ENCODE data around the gene RUBCN. TPM values are rescaled to one million over a fixed set of nuclear protein-coding genes. Genes with fewer than 3 reads are reported as not detected.
"Not testable (repeated sequence)": the region's sequence is repeated elsewhere in the genome, so short reads cannot be mapped to it uniquely, and the experiment has no call there.

Gene RUBCN
- total RNA-seq, 1 experiment from 2014 or later: 87.0 TPM

GRCh38 chr3:197647649-197648048 is 89.1 kb downstream of the RUBCN start:
- not testable (repeated sequence) for H3K27ac ChIP-seq (ENCODE audit: low read length); H3K27me3 ChIP-seq (ENCODE audit: low read length); DNase-seq; H3K4me3 ChIP-seq (ENCODE audit: low read length); H3K4me1 ChIP-seq (ENCODE audit: low read length); H2AFZ ChIP-seq (ENCODE audit: low read length); H3K79me2 ChIP-seq (ENCODE audit: low read length); H3K9me3 ChIP-seq (ENCODE audit: low read length); H4K20me1 ChIP-seq (ENCODE audit: insufficient read depth, low read depth, low read length); H3K9me2 ChIP-seq (replicated peaks; ENCODE audit: insufficient read depth, low read length); H3K36me3 ChIP-seq (ENCODE audit: insufficient read depth, low read length); H3K4me2 ChIP-seq (ENCODE audit: low read depth, low read length, poor library complexity, severe bottlenecking); H3K9ac ChIP-seq (ENCODE audit: low read length)

GRCh38 chr3:197647191-197647590 is 89.5 kb downstream of the RUBCN start:
- not testable (repeated sequence) for H3K79me2 ChIP-seq (ENCODE audit: low read length); H3K36me3 ChIP-seq (ENCODE audit: insufficient read depth, low read length); H2AFZ ChIP-seq (ENCODE audit: low read length); H3K9ac ChIP-seq (ENCODE audit: low read length); H3K27me3 ChIP-seq (ENCODE audit: low read length); H3K4me3 ChIP-seq (ENCODE audit: low read length); H3K9me3 ChIP-seq (ENCODE audit: low read length); H4K20me1 ChIP-seq (ENCODE audit: insufficient read depth, low read depth, low read length); H3K27ac ChIP-seq (ENCODE audit: low read length); H3K9me2 ChIP-seq (replicated peaks; ENCODE audit: insufficient read depth, low read length); H3K4me2 ChIP-seq (ENCODE audit: low read depth, low read length, poor library complexity, severe bottlenecking); H3K4me1 ChIP-seq (ENCODE audit: low read length); DNase-seq

GRCh38 chr3:197646294-197646693 is 90.4 kb downstream of the RUBCN start:
- H3K9me2 ChIP-seq (replicated peaks; ENCODE audit: insufficient read depth, low read length); H3K4me2 ChIP-seq (ENCODE audit: low read depth, low read length, poor library complexity, severe bottlenecking); H3K27me3 ChIP-seq (ENCODE audit: low read length); H3K9ac ChIP-seq (ENCODE audit: low read length); H3K4me1 ChIP-seq (ENCODE audit: low read length); H3K36me3 ChIP-seq (ENCODE audit: insufficient read depth, low read length); H3K9me3 ChIP-seq (ENCODE audit: low read length); H3K79me2 ChIP-seq (ENCODE audit: low read length); H2AFZ ChIP-seq (ENCODE audit: low read length); DNase-seq; H3K27ac ChIP-seq (ENCODE audit: low read length); H4K20me1 ChIP-seq (ENCODE audit: insufficient read depth, low read depth, low read length); H3K4me3 ChIP-seq (ENCODE audit: low read length): not testable (repeated sequence)

DNA sequence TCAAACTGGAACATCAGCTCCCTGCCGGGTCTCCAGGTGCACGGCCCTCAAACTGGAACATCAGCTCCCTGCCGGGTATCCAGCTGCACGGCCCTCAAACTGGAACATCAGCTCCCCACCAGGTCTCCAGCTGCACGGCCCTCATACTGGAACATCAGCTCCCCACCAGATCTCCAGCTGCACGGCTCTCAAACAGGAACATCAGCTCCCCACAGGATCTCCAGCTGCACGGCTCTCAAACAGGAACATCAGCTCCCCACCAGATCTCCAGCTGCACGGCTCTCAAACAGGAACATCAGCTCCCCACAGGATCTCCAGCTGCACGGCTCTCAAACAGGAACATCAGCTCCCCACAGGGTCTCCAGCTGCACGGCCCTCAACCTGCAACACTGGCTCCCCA is 99.1 kb downstream of the RUBCN start:
- H3K27me3 ChIP-seq (ENCODE audit: low read length); H3K4me3 ChIP-seq (ENCODE audit: low read length): not testable (repeated sequence)

GRCh38 chr3:197631989-197632388 is 104.7 kb downstream of the RUBCN start:
- not testable (repeated sequence) for H3K9me2 ChIP-seq (replicated peaks; ENCODE audit: insufficient read depth, low read length); H3K4me2 ChIP-seq (ENCODE audit: low read depth, low read length, poor library complexity, severe bottlenecking); H2AFZ ChIP-seq (ENCODE audit: low read length); H3K9me3 ChIP-seq (ENCODE audit: low read length); H3K4me3 ChIP-seq (ENCODE audit: low read length); H4K20me1 ChIP-seq (ENCODE audit: insufficient read depth, low read depth, low read length); H3K4me1 ChIP-seq (ENCODE audit: low read length); H3K9ac ChIP-seq (ENCODE audit: low read length); H3K27me3 ChIP-seq (ENCODE audit: low read length); H3K79me2 ChIP-seq (ENCODE audit: low read length); H3K36me3 ChIP-seq (ENCODE audit: insufficient read depth, low read length); H3K27ac ChIP-seq (ENCODE audit: low read length)
- peak; percentile 41 for DNase-seq

More for the DNA sequence above, 99.1 kb downstream of the RUBCN start:
- not testable (repeated sequence) for H2AFZ ChIP-seq (ENCODE audit: low read length); H3K9me3 ChIP-seq (ENCODE audit: low read length); H3K79me2 ChIP-seq (ENCODE audit: low read length); H3K4me1 ChIP-seq (ENCODE audit: low read length); H3K4me2 ChIP-seq (ENCODE audit: low read depth, low read length, poor library complexity, severe bottlenecking); H3K36me3 ChIP-seq (ENCODE audit: insufficient read depth, low read length); H3K9ac ChIP-seq (ENCODE audit: low read length); H3K9me2 ChIP-seq (replicated peaks; ENCODE audit: insufficient read depth, low read length); H4K20me1 ChIP-seq (ENCODE audit: insufficient read depth, low read depth, low read length); DNase-seq; H3K27ac ChIP-seq (ENCODE audit: low read length)

DNA sequence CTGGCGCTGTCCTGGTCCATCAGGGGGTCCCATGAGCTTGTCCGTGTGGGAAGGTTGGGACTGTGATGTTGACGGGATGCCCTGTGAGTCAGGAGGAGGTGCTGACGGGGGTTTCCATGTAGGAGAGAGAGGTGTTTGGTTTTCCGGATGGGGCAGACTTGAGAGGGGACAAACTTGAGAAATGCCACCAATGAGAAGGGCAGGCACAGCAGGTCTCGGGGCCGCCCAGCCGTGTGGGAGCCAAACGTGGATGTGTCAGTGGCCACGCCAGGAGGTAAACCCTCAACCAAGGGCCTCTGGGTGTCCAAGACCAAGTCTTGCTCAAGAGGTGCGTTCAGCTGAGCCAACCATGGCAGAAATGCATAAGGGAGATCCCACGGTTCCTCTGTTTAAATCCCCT is 105.9 kb downstream of the RUBCN start:
- H2AFZ ChIP-seq (ENCODE audit: low read length); H3K4me3 ChIP-seq (ENCODE audit: low read length); H3K27ac ChIP-seq (ENCODE audit: low read length); H3K9ac ChIP-seq (ENCODE audit: low read length); H4K20me1 ChIP-seq (ENCODE audit: insufficient read depth, low read depth, low read length); H3K4me2 ChIP-seq (ENCODE audit: low read depth, low read length, poor library complexity, severe bottlenecking); H3K36me3 ChIP-seq (ENCODE audit: insufficient read depth, low read length); H3K9me3 ChIP-seq (ENCODE audit: low read length); H3K9me2 ChIP-seq (replicated peaks; ENCODE audit: insufficient read depth, low read length); H3K4me1 ChIP-seq (ENCODE audit: low read length); H3K27me3 ChIP-seq (ENCODE audit: low read length): not testable (repeated sequence)
- peak; percentile 32 for DNase-seq
- peaks cover 11% of the 10 kb centered on the region for H3K79me2 ChIP-seq (ENCODE audit: low read length)

DNA sequence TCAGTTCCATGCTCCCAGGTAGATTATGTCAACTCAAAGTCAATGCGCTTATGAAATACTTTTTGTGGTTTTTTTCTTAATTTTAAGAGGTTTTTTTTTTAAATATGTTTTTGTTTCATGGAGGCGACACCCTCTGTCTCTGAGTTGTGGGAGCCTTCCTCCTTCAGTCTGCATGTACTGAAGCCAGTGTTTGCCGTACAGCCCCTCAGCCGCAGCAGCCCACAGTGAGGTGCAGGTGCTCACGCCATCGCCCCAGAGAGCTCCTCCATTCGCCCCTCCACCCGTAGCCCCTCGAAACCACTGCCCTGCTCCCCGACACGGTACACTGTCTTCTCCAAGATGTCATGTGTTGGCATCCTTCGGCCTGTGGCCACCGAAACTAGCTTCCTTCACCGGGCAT is 107.4 kb downstream of the RUBCN start:
- H3K9me3 ChIP-seq (ENCODE audit: low read length); H3K4me1 ChIP-seq (ENCODE audit: low read length); H3K36me3 ChIP-seq (ENCODE audit: insufficient read depth, low read length); H3K27ac ChIP-seq (ENCODE audit: low read length); H4K20me1 ChIP-seq (ENCODE audit: insufficient read depth, low read depth, low read length); H3K9me2 ChIP-seq (replicated peaks; ENCODE audit: insufficient read depth, low read length); H3K4me2 ChIP-seq (ENCODE audit: low read depth, low read length, poor library complexity, severe bottlenecking); H2AFZ ChIP-seq (ENCODE audit: low read length); H3K4me3 ChIP-seq (ENCODE audit: low read length); H3K9ac ChIP-seq (ENCODE audit: low read length); H3K27me3 ChIP-seq (ENCODE audit: low read length); DNase-seq: not testable (repeated sequence)
- H3K79me2 ChIP-seq (ENCODE audit: low read length): peaks cover 19% of the 10 kb centered on the region

DNA sequence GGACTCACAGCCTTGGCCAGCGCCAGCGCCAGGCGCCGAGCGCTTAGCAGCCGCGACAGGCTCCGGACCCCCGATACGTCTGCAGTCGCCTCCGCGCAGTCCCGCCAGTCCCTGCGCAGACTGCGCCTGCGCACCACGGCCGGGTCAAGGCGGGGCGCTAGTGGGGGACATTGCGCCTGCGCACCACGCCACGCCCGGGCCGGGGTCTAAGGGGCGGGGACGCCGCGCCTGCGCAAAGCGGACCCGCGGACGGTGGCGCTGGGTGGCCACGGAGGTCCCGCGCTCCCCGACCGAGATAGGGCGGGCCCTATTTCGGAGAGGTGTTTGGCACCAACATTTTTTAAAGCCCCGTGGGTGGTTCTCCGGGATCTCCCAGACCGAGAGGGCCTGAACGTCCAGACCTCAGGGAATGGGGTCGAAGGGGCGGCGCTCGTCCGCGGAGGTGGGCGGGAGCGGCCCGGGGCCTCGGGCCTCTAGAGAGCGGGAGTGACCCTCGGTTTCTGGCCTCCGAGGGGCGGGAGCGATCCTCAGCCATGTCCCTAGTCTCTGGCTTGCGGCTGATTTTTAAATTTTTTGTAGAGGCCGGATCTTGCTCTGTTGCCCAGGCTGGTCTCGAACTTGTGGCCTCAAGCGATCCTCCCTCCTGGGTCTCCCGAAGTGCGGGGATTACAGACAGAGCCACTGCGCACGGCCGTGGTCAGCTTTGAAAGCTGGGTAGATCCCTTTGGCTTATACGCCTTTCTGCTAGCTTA is 108.8 kb downstream of the RUBCN start:
- peak overlapping the region; percentile 80 for H3K4me2 ChIP-seq (ENCODE audit: low read depth, low read length, poor library complexity, severe bottlenecking)
- not testable (repeated sequence) for H4K20me1 ChIP-seq (ENCODE audit: insufficient read depth, low read depth, low read length); H3K27ac ChIP-seq (ENCODE audit: low read length); H3K9me2 ChIP-seq (replicated peaks; ENCODE audit: insufficient read depth, low read length); H3K36me3 ChIP-seq (ENCODE audit: insufficient read depth, low read length); H3K4me1 ChIP-seq (ENCODE audit: low read length); H3K9me3 ChIP-seq (ENCODE audit: low read length); H3K27me3 ChIP-seq (ENCODE audit: low read length)
- H3K9ac ChIP-seq (ENCODE audit: low read length): peak overlapping the region; percentile 83
- DNase-seq: peak; percentile 95
- peak overlapping the region; percentile 81 for H3K4me3 ChIP-seq (ENCODE audit: low read length)
- H3K79me2 ChIP-seq (ENCODE audit: low read length): peaks cover 21% of the 10 kb centered on the region
- H2AFZ ChIP-seq (ENCODE audit: low read length): peak overlapping the region; percentile 98; the same call in 1 of the 2 replicates

Measured in Karpas-422 (cell line).